HEK293 (cell line): Measurements from ENCODE around the gene MRPL48.
A peak's percentile ranks its signal among the peaks of the same experiment; 100 is the strongest.

ENCODE experiments used
- BCL11A ChIP-seq: fragments of 450-650 bp; formaldehyde crosslinking; IDR thresholded peaks from 2 replicates; pipeline ENCODE4 v1.5.1; 2016; ENCODE audit warnings: low read depth, missing biosample characterization, missing genetic modification characterization
- HOXD13 ChIP-seq: sonication (generic); formaldehyde crosslinking; IDR thresholded peaks from 2 replicates; pipeline ENCODE4 v1.8.0; 2022; ENCODE audit warnings: missing genetic modification reagents, borderline replicate concordance
- REST ChIP-seq: fragments of 450-650 bp; formaldehyde crosslinking; IDR thresholded peaks from 2 replicates; pipeline ENCODE4 v1.5.1; 2016; ENCODE audit warnings: missing biosample characterization, missing genetic modification characterization
- TSHZ1 ChIP-seq: fragments of 450-650 bp; formaldehyde crosslinking; IDR thresholded peaks from 2 replicates; pipeline ENCODE4 v1.5.1; 2016; ENCODE audit warnings: missing biosample characterization, missing genetic modification characterization, borderline replicate concordance
- ZBTB1 ChIP-seq: fragments of 450-650 bp; formaldehyde crosslinking; IDR thresholded peaks from 2 replicates; pipeline ENCODE4 v1.5.1; 2016; ENCODE audit warnings: missing biosample characterization, missing genetic modification characterization
- ZNF114 ChIP-seq: fragments of 450-650 bp; formaldehyde crosslinking; IDR thresholded peaks from 2 replicates; pipeline ENCODE4 v1.5.0; 2017; ENCODE audit warnings: missing biosample characterization, missing genetic modification characterization
- ZNF138 ChIP-seq: fragments of 450-650 bp; formaldehyde crosslinking; IDR thresholded peaks from 2 replicates; pipeline ENCODE4 v1.5.1; 2016; ENCODE audit warnings: missing biosample characterization, missing genetic modification characterization, borderline replicate concordance
- ZNF354C ChIP-seq: fragments of 450-650 bp; formaldehyde crosslinking; IDR thresholded peaks from 2 replicates; pipeline ENCODE4 v1.5.1; 2016; ENCODE audit warnings: missing biosample characterization, missing genetic modification characterization, low read depth, borderline replicate concordance
- ZNF362 ChIP-seq: fragments of 450-650 bp; formaldehyde crosslinking; IDR thresholded peaks from 2 replicates; pipeline ENCODE4 v1.5.1; 2016; ENCODE audit warnings: missing biosample characterization, missing genetic modification characterization
- ZNF404 ChIP-seq: fragments of 450-650 bp; formaldehyde crosslinking; IDR thresholded peaks from 2 replicates; pipeline ENCODE4 v1.5.1; 2017; ENCODE audit warnings: missing biosample characterization, missing genetic modification characterization
- ZNF449 ChIP-seq: fragments of 450-650 bp; formaldehyde crosslinking; IDR thresholded peaks from 2 replicates; pipeline ENCODE4 v1.5.1; 2017; ENCODE audit warnings: missing biosample characterization, mild to moderate bottlenecking, missing genetic modification characterization, moderate library complexity
- ZNF48 ChIP-seq: fragments of 450-650 bp; formaldehyde crosslinking; IDR thresholded peaks from 2 replicates; pipeline ENCODE4 v1.5.1; 2016; ENCODE audit warnings: missing biosample characterization, missing genetic modification characterization
- ZNF560 ChIP-seq: fragments of 450-650 bp; formaldehyde crosslinking; IDR thresholded peaks from 2 replicates; pipeline ENCODE4 v1.5.1; 2017; ENCODE audit warnings: missing biosample characterization, missing genetic modification characterization, borderline replicate concordance
- ZNF664 ChIP-seq: fragments of 450-650 bp; formaldehyde crosslinking; IDR thresholded peaks from 2 replicates; pipeline ENCODE4 v1.5.1; 2016; ENCODE audit warnings: missing biosample characterization, missing genetic modification characterization
- ZNF677 ChIP-seq: fragments of 450-650 bp; IDR thresholded peaks from 2 replicates; pipeline ENCODE4 v1.5.0; 2018; ENCODE audit warnings: missing biosample characterization, mild to moderate bottlenecking, missing genetic modification characterization, moderate library complexity
- ZNF707 ChIP-seq: fragments of 450-650 bp; formaldehyde crosslinking; IDR thresholded peaks from 2 replicates; pipeline ENCODE4 v1.5.1; 2016; ENCODE audit warnings: missing biosample characterization, missing genetic modification characterization
- ZNF768 ChIP-seq: fragments of 450-650 bp; formaldehyde crosslinking; IDR thresholded peaks from 2 replicates; pipeline ENCODE4 v1.5.1; 2018; ENCODE audit warnings: missing biosample characterization, mild to moderate bottlenecking, missing genetic modification characterization
- TF ChIP-seq, protein P1 (sequence below): IDR thresholded peaks from 2 replicates; pipeline ENCODE4 v1.6.1; 2011; ENCODE audit warnings: mild to moderate bottlenecking, low read depth, low read length, borderline replicate concordance
- TF ChIP-seq, protein P2 (sequence below): fragments of 450-650 bp; formaldehyde crosslinking; IDR thresholded peaks from 2 replicates; pipeline ENCODE4 v1.5.1; 2017; ENCODE audit warnings: missing biosample characterization, missing genetic modification characterization
- TF ChIP-seq, protein P3 (sequence below): fragments of 450-650 bp; formaldehyde crosslinking; IDR thresholded peaks from 2 replicates; pipeline ENCODE4 v1.5.1; 2016; ENCODE audit warnings: missing biosample characterization, missing genetic modification characterization
- TF ChIP-seq, protein P4 (sequence below): fragments of 450-650 bp; formaldehyde crosslinking; IDR thresholded peaks from 2 replicates; pipeline ENCODE4 v1.5.1; 2016; ENCODE audit warnings: missing biosample characterization, missing genetic modification characterization
- TF ChIP-seq, protein P5 (sequence below): fragments of 450-650 bp; formaldehyde crosslinking; IDR thresholded peaks from 2 replicates; pipeline ENCODE4 v1.5.1; 2016; ENCODE audit warnings: missing biosample characterization, missing genetic modification characterization

The MRPL48 gene

DNA sequence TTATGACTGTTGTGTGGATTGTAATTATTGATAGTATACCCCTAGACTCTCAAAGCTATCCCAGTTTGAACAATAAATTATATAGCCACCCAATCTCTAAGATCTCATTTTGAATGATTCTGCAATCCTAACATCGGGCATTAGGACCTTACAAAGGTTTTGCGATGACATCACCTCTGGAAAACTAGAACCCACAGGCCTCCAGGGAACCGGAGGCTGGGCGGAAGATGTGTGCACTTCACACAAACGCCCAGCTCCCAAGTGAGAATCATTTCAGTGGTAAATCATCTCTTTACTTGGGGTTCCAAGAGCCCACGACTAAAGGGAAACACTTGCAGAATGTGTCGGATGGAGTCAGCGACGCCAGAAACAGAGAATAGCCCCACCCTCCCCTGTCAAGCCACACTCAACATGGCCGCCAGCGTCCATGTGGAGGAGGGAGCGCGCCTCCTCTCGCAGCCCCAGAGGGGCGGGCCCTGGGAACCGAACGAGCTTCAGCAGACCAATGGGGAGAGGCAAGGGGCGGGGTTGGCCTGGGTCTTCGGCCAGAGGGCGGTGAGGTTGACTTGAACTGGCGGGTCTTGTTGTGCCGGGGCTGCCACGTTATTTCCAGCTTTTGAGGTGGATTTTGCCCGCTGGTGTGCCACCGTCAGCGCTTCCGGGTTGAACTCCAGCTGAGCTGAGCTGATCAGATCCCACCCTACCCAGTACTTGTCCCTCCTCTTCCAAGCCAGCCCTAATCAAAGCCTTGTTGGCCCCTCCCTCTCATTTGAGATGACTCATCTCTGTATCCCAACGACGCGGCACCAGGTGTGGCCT, 8.4 kb upstream of the MRPL48 start (continued):
- TF ChIP-seq ZNF664 (tag by site-specific recombination) (no peak), ZNF560 (no peak), ZNF114 (tag by site-specific recombination) (no peak), ZNF707 (tag by site-specific recombination) (no peak), ZNF362 (tag by site-specific recombination) (no peak), BCL11A (tag by site-specific recombination) (no peak), ZNF404 (tag by site-specific recombination) (no peak), ZNF354C (tag by site-specific recombination) (no peak), ZNF138 (no peak), REST (tag by site-specific recombination) (0 out of 2 replicates have a peak, but pooled peaks have one; percentile 9), ZNF449 (tag by site-specific recombination) (no peak; the same call in 1 of the 2 replicates), HOXD13 (CRISPR knock-in tag) (no peak), TSHZ1 (tag by site-specific recombination) (no peak), ZBTB1 (tag by site-specific recombination) (no peak), ZNF677 (tag by site-specific recombination) (no peak), ZNF48 (tag by site-specific recombination) (no peak), ZNF768 (tag by site-specific recombination) (no peak)
- TF ChIP-seq, protein P1, sequence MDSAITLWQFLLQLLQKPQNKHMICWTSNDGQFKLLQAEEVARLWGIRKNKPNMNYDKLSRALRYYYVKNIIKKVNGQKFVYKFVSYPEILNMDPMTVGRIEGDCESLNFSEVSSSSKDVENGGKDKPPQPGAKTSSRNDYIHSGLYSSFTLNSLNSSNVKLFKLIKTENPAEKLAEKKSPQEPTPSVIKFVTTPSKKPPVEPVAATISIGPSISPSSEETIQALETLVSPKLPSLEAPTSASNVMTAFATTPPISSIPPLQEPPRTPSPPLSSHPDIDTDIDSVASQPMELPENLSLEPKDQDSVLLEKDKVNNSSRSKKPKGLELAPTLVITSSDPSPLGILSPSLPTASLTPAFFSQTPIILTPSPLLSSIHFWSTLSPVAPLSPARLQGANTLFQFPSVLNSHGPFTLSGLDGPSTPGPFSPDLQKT, result no peak
- TF ChIP-seq, protein P2, sequence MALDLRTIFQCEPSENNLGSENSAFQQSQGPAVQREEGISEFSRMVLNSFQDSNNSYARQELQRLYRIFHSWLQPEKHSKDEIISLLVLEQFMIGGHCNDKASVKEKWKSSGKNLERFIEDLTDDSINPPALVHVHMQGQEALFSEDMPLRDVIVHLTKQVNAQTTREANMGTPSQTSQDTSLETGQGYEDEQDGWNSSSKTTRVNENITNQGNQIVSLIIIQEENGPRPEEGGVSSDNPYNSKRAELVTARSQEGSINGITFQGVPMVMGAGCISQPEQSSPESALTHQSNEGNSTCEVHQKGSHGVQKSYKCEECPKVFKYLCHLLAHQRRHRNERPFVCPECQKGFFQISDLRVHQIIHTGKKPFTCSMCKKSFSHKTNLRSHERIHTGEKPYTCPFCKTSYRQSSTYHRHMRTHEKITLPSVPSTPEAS (tag by site-specific recombination), result no peak; the same call in 1 of the 2 replicates
- TF ChIP-seq, protein P3, sequence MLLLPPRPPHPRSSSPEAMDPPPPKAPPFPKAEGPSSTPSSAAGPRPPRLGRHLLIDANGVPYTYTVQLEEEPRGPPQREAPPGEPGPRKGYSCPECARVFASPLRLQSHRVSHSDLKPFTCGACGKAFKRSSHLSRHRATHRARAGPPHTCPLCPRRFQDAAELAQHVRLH (tag by site-specific recombination), result no peak
- TF ChIP-seq, protein P4, sequence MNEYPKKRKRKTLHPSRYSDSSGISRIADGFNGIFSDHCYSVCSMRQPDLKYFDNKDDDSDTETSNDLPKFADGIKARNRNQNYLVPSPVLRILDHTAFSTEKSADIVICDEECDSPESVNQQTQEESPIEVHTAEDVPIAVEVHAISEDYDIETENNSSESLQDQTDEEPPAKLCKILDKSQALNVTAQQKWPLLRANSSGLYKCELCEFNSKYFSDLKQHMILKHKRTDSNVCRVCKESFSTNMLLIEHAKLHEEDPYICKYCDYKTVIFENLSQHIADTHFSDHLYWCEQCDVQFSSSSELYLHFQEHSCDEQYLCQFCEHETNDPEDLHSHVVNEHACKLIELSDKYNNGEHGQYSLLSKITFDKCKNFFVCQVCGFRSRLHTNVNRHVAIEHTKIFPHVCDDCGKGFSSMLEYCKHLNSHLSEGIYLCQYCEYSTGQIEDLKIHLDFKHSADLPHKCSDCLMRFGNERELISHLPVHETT (tag by site-specific recombination), result peak; percentile 63; the same call in 1 of the 2 replicates
- TF ChIP-seq, protein P5, sequence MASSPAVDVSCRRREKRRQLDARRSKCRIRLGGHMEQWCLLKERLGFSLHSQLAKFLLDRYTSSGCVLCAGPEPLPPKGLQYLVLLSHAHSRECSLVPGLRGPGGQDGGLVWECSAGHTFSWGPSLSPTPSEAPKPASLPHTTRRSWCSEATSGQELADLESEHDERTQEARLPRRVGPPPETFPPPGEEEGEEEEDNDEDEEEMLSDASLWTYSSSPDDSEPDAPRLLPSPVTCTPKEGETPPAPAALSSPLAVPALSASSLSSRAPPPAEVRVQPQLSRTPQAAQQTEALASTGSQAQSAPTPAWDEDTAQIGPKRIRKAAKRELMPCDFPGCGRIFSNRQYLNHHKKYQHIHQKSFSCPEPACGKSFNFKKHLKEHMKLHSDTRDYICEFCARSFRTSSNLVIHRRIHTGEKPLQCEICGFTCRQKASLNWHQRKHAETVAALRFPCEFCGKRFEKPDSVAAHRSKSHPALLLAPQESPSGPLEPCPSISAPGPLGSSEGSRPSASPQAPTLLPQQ (tag by site-specific recombination), result peak; percentile 70
